ENCODE data around the gene BAD. TPM values are rescaled to one million over a fixed set of nuclear protein-coding genes. Genes with fewer than 3 reads are reported as not detected.

The BAD gene
- total and polyA plus RNA-seq, 2 of the 13 experiments (the other 11 are each of a cell fraction or from before 2014, with no cell fraction given), result 17.9 to 28.5 TPM

- TF ChIP-seq, protein P1, sequence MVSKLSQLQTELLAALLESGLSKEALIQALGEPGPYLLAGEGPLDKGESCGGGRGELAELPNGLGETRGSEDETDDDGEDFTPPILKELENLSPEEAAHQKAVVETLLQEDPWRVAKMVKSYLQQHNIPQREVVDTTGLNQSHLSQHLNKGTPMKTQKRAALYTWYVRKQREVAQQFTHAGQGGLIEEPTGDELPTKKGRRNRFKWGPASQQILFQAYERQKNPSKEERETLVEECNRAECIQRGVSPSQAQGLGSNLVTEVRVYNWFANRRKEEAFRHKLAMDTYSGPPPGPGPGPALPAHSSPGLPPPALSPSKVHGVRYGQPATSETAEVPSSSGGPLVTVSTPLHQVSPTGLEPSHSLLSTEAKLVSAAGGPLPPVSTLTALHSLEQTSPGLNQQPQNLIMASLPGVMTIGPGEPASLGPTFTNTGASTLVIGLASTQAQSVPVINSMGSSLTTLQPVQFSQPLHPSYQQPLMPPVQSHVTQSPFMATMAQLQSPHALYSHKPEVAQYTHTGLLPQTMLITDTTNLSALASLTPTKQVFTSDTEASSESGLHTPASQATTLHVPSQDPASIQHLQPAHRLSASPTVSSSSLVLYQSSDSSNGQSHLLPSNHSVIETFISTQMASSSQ (IDR thresholded peaks at IDR 0.05; ENCODE audit: low read depth), result no peak
- TF ChIP-seq, protein P1 (CRISPR knock-in tag; IDR thresholded peaks at IDR 0.05; ENCODE audit: borderline replicate concordance), result no peak
- TF ChIP-seq MXD3 (CRISPR knock-in tag; IDR thresholded peaks at IDR 0.05) (no peak), ZNF773 (CRISPR knock-in tag; IDR thresholded peaks at IDR 0.05; ENCODE audit: borderline replicate concordance) (peak; percentile 18; the same call in 1 of the 2 replicates), TBX3 (IDR thresholded peaks at IDR 0.05; ENCODE audit: borderline replicate concordance) (no peak), ZNF382 (CRISPR knock-in tag; IDR thresholded peaks at IDR 0.05; ENCODE audit: borderline replicate concordance) (no peak), ZNF572 (CRISPR knock-in tag; IDR thresholded peaks at IDR 0.05) (0 out of 2 replicates have a peak, but pooled peaks have one; percentile 32), ZFX (CRISPR knock-in tag; IDR thresholded peaks at IDR 0.05; ENCODE audit: low read depth) (no peak), KLF12 (CRISPR knock-in tag; IDR thresholded peaks at IDR 0.05; ENCODE audit: borderline replicate concordance) (no peak; the same call in 1 of the 2 replicates), KMT2B (CRISPR knock-in tag; IDR thresholded peaks at IDR 0.05) (peak; percentile 45), RERE (CRISPR knock-in tag; IDR thresholded peaks at IDR 0.05; ENCODE audit: low read depth) (no peak), PCBP2 (optimal IDR thresholded peaks at IDR 0.05; ENCODE audit: low read depth, low read length, poor library complexity, severe bottlenecking) (no peak), POGZ (CRISPR knock-in tag; IDR thresholded peaks at IDR 0.05) (peak; percentile 38; the same call in 1 of the 2 replicates), KDM2A (CRISPR knock-in tag; IDR thresholded peaks at IDR 0.05; ENCODE audit: borderline replicate concordance, low read depth) (peak; percentile 84; the same call in 1 of the 2 replicates), SMARCE1 (IDR thresholded peaks at IDR 0.05; ENCODE audit: borderline replicate concordance) (no peak), ZEB1 (IDR thresholded peaks at IDR 0.05; ENCODE audit: insufficient replicate concordance, low read depth) (no peak)
- TF ChIP-seq, protein P2, sequence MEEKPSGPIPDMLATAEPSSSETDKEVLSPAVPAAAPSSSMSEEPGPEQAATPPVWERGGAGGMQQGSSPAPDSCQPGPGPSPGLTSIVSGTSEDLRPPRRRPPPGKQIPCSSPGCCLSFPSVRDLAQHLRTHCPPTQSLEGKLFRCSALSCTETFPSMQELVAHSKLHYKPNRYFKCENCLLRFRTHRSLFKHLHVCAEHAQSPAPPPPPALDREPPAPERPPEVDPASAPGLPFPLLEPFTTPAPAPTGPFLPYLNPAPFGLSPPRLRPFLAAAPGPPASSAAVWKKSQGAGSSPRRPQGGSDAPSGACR (CRISPR knock-in tag; IDR thresholded peaks at IDR 0.05), result 0 out of 2 replicates have a peak, but pooled peaks have one; percentile 72
Observed at GRCh38 chr11:64225608-64226506, 58.6 kb downstream of the BAD start, which contains the start of the genes NUDT22 and TRPT1 (continued).
